Ishikawa (cell line): ENCODE measurements around the gene MTSS2.

Experiments
- CEBPB ChIP-seq: IDR thresholded peaks from 2 replicates; pipeline ENCODE4 v1.6.1; 2012
- CREB1 ChIP-seq: IDR thresholded peaks from 2 replicates; pipeline ENCODE4 v1.6.1; 2012; ENCODE audit warnings: low read depth
- EGR1 ChIP-seq: IDR thresholded peaks from 2 replicates; pipeline ENCODE4 v1.6.1; 2012
- EP300 ChIP-seq: IDR thresholded peaks from 2 replicates; pipeline ENCODE4 v1.6.1; 2012; ENCODE audit warnings: borderline replicate concordance
- FOXM1 ChIP-seq: IDR thresholded peaks from 2 replicates; pipeline ENCODE4 v1.6.1; 2012; ENCODE audit warnings: low read depth, borderline replicate concordance
- NFIC ChIP-seq: IDR thresholded peaks from 2 replicates; pipeline ENCODE4 v1.6.1; 2012
- RAD21 ChIP-seq: IDR thresholded peaks from 2 replicates; pipeline ENCODE4 v1.6.1; 2012; ENCODE audit warnings: low read depth
- TAF1 ChIP-seq: IDR thresholded peaks from 2 replicates; pipeline ENCODE4 v1.6.1; 2012; ENCODE audit warnings: low read depth, mild to moderate bottlenecking
- TCF12 ChIP-seq: IDR thresholded peaks from 2 replicates; pipeline ENCODE4 v1.6.1; 2012; ENCODE audit warnings: low read depth
- TEAD4 ChIP-seq: IDR thresholded peaks from 2 replicates; pipeline ENCODE4 v1.6.1; 2012
- USF1 ChIP-seq: IDR thresholded peaks from 2 replicates; pipeline ENCODE4 v1.6.1; 2012
- YY1 ChIP-seq: IDR thresholded peaks from 2 replicates; pipeline ENCODE4 v1.6.1; 2012; ENCODE audit warnings: low read depth
- ZBTB7A ChIP-seq: IDR thresholded peaks from 2 replicates; pipeline ENCODE4 v1.6.1; 2012; ENCODE audit warnings: low read depth
- TF ChIP-seq, protein P1 (sequence below): IDR thresholded peaks from 2 replicates; pipeline ENCODE4 v1.6.1; 2012
- TF ChIP-seq, protein P2 (sequence below): IDR thresholded peaks from 2 replicates; pipeline ENCODE4 v1.6.1; 2012; ENCODE audit warnings: low read depth, mild to moderate bottlenecking

The MTSS2 gene

GRCh38 chr16:70658921-70659320, 26.9 kb downstream of the MTSS2 start:
- no peak for TF ChIP-seq FOXM1
- no peak for TF ChIP-seq RAD21
- TF ChIP-seq, protein P1, sequence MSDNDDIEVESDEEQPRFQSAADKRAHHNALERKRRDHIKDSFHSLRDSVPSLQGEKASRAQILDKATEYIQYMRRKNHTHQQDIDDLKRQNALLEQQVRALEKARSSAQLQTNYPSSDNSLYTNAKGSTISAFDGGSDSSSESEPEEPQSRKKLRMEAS, result no peak
- no peak for TF ChIP-seq USF1
- TF ChIP-seq, protein P2, sequence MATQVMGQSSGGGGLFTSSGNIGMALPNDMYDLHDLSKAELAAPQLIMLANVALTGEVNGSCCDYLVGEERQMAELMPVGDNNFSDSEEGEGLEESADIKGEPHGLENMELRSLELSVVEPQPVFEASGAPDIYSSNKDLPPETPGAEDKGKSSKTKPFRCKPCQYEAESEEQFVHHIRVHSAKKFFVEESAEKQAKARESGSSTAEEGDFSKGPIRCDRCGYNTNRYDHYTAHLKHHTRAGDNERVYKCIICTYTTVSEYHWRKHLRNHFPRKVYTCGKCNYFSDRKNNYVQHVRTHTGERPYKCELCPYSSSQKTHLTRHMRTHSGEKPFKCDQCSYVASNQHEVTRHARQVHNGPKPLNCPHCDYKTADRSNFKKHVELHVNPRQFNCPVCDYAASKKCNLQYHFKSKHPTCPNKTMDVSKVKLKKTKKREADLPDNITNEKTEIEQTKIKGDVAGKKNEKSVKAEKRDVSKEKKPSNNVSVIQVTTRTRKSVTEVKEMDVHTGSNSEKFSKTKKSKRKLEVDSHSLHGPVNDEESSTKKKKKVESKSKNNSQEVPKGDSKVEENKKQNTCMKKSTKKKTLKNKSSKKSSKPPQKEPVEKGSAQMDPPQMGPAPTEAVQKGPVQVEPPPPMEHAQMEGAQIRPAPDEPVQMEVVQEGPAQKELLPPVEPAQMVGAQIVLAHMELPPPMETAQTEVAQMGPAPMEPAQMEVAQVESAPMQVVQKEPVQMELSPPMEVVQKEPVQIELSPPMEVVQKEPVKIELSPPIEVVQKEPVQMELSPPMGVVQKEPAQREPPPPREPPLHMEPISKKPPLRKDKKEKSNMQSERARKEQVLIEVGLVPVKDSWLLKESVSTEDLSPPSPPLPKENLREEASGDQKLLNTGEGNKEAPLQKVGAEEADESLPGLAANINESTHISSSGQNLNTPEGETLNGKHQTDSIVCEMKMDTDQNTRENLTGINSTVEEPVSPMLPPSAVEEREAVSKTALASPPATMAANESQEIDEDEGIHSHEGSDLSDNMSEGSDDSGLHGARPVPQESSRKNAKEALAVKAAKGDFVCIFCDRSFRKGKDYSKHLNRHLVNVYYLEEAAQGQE, result no peak
- TF ChIP-seq TCF12, result no peak
- TF ChIP-seq NFIC, result no peak
- no peak for TF ChIP-seq TEAD4
- no peak for TF ChIP-seq EP300
- TF ChIP-seq ZBTB7A, result no peak
- TF ChIP-seq YY1, result no peak
- no peak for TF ChIP-seq EGR1

GRCh38 chr16:70657956-70658355, 27.9 kb downstream of the MTSS2 start:
- TF ChIP-seq TCF12 (no peak), EGR1 (no peak), TEAD4 (no peak), TAF1 (no peak), CEBPB (no peak), USF1 (no peak), RAD21 (no peak), EP300 (no peak), YY1 (no peak), ZBTB7A (no peak), CREB1 (no peak), FOXM1 (no peak), NFIC (no peak)
- TF ChIP-seq, protein P2, result no peak
- TF ChIP-seq, protein P1, result no peak

DNA sequence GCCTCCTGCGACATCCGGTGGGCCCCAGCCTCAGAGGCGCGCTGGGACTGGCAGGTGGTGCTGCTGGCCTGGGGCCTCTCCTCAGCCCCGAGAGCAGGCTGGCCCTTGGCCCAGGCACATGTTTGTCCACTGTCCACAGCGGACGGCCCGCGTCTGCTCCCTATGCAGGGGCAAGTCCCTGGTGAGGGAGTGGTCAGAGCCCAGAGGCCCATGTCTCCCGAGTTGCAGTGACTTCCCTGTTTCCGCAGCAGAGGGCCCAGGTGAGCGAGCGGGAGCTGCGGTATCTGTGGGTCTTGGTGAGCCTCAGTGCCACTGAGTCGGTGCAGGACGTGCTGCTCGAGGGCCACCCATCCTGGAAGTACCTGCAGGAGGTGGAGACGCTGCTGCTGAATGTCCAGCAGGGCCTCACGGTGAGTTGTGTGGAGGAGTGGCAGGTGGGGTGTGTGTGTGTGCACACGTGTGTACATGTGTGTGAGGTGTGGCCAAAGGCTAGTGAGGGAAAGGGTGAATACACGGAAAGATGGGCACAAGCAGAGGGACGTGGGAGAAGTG, 29.1 kb downstream of the MTSS2 start:
- TF ChIP-seq TEAD4, result no peak
- TF ChIP-seq FOXM1, result no peak
- TF ChIP-seq CEBPB, result no peak
- no peak for TF ChIP-seq RAD21
- TF ChIP-seq YY1, result no peak
- no peak for TF ChIP-seq USF1
- TF ChIP-seq EP300, result no peak

- TF ChIP-seq CEBPB (no peak), RAD21 (no peak), USF1 (no peak), CREB1 (no peak), EP300 (no peak)
- TF ChIP-seq, protein P2, result no peak
- TF ChIP-seq, protein P1, result no peak
Observed at GRCh38 chr16:70656065-70656711, 29.7 kb downstream of the MTSS2 start.
